Retinal pigment epithelial cell (primary cell): ENCODE data around the gene RETREG2.

Source experiments
- DNase-seq: peaks from one replicate; pipeline ENCODE4 v3.0.0-alpha.2; 2010; ENCODE audit warnings: low read depth
- H3K4me3 ChIP-seq: 2 replicates; pipeline ENCODE4 v1.5.1; 2011; ENCODE audit warnings: mild to moderate bottlenecking, low read length, control low read depth, moderate library complexity
- TF ChIP-seq, protein P1 (sequence below): conservative IDR thresholded peaks from 2 replicates; pipeline ENCODE4 v1.5.1; 2011; ENCODE audit warnings: low read depth, low read length, control low read depth, inconsistent platforms

RETREG2 gene

DNA sequence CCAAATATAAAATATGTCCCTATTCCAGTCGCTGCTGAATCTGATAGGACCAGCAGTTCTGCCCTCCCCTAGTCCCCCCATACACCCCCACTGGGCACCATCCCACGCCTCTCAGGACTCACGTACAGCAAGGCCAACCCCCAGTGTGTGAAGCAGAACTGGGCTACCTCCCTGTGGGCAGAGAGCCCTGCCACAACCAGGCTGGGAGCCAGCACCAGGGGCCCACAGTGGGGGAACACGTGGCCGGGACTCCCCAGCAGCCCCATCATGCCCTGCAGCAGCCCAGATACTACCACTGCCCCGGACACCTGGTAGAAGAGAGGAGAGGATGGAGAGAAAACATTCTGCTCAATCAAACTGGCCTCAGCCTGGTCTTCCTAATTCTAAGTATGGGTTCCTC lies 9.5 kb upstream of the RETREG2 start:
- no peak overlapping the region for H3K4me3 ChIP-seq
- TF ChIP-seq, protein P1, sequence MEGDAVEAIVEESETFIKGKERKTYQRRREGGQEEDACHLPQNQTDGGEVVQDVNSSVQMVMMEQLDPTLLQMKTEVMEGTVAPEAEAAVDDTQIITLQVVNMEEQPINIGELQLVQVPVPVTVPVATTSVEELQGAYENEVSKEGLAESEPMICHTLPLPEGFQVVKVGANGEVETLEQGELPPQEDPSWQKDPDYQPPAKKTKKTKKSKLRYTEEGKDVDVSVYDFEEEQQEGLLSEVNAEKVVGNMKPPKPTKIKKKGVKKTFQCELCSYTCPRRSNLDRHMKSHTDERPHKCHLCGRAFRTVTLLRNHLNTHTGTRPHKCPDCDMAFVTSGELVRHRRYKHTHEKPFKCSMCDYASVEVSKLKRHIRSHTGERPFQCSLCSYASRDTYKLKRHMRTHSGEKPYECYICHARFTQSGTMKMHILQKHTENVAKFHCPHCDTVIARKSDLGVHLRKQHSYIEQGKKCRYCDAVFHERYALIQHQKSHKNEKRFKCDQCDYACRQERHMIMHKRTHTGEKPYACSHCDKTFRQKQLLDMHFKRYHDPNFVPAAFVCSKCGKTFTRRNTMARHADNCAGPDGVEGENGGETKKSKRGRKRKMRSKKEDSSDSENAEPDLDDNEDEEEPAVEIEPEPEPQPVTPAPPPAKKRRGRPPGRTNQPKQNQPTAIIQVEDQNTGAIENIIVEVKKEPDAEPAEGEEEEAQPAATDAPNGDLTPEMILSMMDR = no peak
- no peak for DNase-seq

DNA sequence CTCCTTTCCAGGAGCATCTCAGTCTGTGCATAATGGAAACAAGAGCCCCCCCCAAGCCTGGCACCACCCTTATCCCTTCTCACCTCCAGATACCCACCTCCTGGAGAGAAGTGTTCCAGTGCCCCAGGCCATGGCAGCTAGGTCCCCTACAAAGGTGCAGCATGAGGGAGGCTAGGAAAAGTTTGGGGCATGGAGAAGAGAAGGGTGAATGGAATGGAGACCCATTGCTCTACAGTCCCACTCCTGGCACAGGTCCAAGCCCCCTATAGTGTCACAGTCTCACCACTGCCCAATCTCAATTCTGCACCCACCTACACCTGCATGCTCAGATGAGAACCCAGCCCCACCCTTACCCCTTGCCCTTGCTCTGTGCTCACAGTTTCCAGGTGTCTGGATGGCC lies 9.1 kb upstream of the RETREG2 start:
- DNase-seq = no peak
- H3K4me3 ChIP-seq = no peak overlapping the region
- TF ChIP-seq, protein P1 = no peak

DNA sequence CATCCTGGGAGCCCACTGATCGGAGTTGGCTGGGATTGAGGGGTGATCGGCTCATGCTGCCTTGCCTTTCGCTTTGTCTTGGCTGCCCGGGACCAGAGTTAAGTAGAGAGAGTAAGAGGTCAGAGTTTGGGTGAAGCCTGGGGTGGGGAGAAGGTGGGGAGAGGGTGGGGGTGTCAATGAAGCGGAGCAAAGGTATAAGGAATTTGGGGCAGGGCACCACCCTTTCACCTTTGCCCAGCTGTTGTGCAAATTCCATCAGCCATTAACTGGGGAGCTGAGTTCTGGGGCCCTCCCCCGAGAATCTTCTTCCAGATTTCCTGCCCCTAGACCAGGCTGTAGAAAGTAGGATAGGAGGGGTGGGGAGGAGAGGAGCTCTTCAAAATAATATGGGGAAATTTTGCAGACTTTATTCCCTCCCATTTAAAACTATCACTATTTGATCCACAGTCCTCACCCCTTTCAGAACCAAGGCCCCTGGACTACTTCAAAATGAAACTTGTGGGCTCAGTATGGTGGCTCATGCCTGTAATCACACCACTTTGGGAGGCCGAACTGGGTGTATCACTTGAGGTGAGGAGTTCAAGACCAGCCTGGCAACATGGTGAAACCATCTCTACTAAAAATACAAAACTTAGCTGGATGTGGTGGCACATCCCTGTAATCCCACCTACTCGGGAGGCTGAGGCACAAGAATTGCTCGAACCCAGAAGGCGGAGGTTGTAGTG lies 8.0 kb upstream of the RETREG2 start, which contains the start of gene SLC23A3:
Gene SLC23A3 (minus strand): TSS at position 100 of the 725 bp plus-strand sequence. CDS start 45 bp downstream, at position 55.
- TF ChIP-seq, protein P1 = no peak
- H3K4me3 ChIP-seq = no peak within 1 kb of the TSS
- no peak for DNase-seq

DNA sequence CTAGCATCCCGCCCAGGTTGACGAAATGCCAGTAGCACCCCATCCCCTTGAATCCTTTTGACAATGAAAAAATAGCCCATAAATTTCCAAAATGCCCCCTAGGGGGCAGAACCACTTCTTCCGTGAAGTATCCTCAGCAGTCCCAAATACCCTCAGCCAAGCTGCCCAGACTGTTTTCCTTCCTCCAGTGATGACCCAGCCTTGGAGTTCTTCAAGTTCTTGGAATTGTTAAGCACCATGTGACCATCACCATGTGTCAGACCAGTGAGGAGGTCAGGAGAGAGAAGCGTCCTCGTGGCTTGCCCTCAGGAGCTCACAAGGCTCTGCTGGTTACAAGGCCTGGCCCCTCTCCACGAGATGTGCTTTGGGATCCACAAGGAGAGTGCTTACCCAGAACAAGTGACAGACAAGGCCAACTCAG lies 6.8 kb upstream of the RETREG2 start:
- no peak overlapping the region for H3K4me3 ChIP-seq
- TF ChIP-seq, protein P1 = peak; percentile 81
- DNase-seq = peak; percentile 62

DNA sequence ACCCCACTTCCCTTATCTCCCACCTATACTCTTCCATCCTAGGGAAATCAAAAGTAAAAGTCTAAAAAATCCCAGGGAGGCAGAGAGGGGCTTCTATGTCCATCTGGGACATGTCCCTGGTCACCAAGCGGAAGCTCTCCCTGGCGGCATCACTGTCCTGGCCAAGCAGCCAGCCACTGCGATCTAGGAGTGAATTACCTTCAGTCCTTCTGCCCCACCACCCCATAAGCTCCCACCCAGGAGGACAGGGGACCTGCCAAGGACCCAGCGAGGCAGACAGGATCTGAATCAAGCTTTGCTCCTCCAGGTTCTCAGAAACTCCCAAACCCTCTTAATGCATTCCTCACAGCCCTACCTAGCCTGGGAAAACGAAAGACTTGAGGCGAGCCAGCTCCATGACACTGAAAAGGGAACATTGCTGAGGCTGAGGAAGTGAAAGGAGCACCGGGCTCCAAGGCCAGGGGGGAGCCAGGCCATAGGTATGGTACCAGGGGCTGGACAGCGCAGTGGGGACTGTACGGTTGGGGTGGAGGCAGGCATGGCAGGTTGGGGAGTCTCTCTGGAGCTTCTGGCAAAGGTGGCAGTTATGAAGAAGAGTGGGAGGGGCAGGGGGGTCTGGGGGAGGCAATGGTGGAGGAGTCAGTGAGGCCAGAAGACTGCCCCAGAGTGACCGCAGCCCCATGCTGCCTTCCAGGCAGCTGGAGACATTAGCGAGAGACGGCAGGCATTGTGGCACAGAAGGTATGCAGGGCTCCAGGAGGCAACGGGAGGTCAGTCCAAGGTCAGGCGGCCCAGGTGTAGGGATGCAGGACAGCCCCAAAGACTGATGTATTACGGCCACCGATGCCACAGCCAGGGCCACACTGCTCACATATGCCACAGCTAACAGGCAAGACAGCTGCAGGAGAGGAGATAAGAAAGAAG lies 5.6 kb upstream of the RETREG2 start:
- no peak for DNase-seq
- H3K4me3 ChIP-seq = no peak overlapping the region
- TF ChIP-seq, protein P1 = no peak

DNA sequence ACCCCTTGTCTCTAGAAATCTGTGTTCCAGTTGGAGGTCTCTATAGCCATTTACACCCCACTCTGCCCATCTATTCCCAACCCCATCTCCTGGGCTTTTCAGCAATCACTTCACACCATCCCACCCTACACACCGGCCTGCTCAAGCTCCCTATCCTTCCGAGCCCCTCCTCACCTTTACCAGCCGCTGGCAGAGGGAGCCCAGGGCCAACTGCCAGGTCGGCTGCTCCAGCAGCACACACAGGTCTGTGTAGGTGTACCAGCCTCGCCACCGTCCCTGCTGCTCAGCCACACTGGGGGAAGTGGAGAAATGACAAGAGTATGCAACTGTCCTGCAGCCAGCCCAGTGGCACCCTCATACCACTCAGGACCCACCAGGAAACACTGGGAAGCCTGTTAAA lies 4.9 kb upstream of the RETREG2 start:
- H3K4me3 ChIP-seq = no peak overlapping the region
- TF ChIP-seq, protein P1 = no peak
- DNase-seq = no peak

DNA sequence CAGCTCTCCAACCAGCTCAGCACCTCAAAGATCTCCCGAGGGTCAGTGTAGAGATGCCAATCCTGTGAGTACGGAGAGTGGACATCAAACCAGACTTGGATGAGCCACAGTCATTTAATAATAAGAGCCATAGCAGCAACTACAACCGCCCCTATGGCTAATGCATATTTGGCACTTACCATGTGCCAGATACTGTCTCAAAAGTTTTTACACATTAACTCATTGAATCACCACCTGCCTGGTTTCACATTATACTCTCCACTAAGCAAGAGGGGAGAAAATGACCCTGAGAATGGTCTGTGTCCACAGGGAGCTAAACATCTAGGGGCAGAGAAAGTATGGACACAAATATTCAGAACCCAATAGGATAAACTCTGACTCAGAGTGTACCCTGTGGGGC lies 3.9 kb upstream of the RETREG2 start:
- H3K4me3 ChIP-seq = no peak overlapping the region
- TF ChIP-seq, protein P1 = no peak
- no peak for DNase-seq
